T-cell (primary cell): ENCODE measurements around the gene GAS6. TPM values are rescaled to one million over a fixed set of nuclear protein-coding genes. Genes with fewer than 3 reads are reported as not detected.
"Not testable (repeated sequence)": the region's sequence is repeated elsewhere in the genome, so short reads cannot be mapped to it uniquely, and the experiment has no call there.

ENCODE experiments used
- ATAC-seq, 4 experiments: fragments of 200-7000 bp in 3 of 4; fragments of 150-1000 bp in 1 of 4; cut with Tn5 transposase; replicated peaks in 1 of 4; 1 replicate in 3 of 4; 2 replicates in 1 of 4; pipeline ENCODE4 v1.10.0; 2021; ENCODE audit warnings: moderate library complexity in 3 of 4, mild to moderate bottlenecking in 2 of 4, moderate number of reproducible peaks in 1 of 4
- CTCF ChIA-PET, 2 donors: fragments of 300-600 bp; sonication (Branson Sonifier 250); formaldehyde crosslinking; loops; one replicate each; lab custom pipeline; 2022; ENCODE audit warnings: antibody characterized with exemption in 2 of 2; lab: Charles Lee
- POLR2A ChIA-PET, 2 donors: fragments of 300-600 bp; sonication (Branson Sonifier 250); formaldehyde crosslinking; loops; one replicate each; lab custom pipeline; 2022; ENCODE audit warnings: antibody characterized with exemption in 2 of 2; lab: Charles Lee
- DNase-seq, 35 experiments: peaks; one replicate each; pipeline versions ENCODE4 v3.0.0 to v3.0.0-alpha.2; 2013 to 2023
- H3K27ac ChIP-seq: one replicate; pipeline ENCODE4 v1.5.1; 2013; ENCODE audit warnings: low read length
- H3K27me3 ChIP-seq, 2 experiments: replicated peaks in 1 of 2; 1 replicate in 1 of 2; 2 replicates in 1 of 2; pipeline versions ENCODE4 v1.6.1 to v1.7.0; 2013; ENCODE audit warnings: low read length in 1 of 2, mixed read lengths in 1 of 2; ENCODE audit not compliant: control insufficient read depth in 2 of 2, insufficient read depth in 2 of 2; ENCODE audit errors: extremely low read depth in 1 of 2
- H3K36me3 ChIP-seq, 2 donors: 1 replicate in 1 of 2; 2 replicates in 1 of 2; pipeline versions ENCODE4 v1.6.1 to v1.7.0; 2013; ENCODE audit warnings: low read length in 1 of 2; ENCODE audit not compliant: control insufficient read depth in 2 of 2, insufficient read depth in 1 of 2; ENCODE audit errors: extremely low read depth in 1 of 2
- H3K4me1 ChIP-seq, 2 experiments: 1 replicate in 1 of 2; 2 replicates in 1 of 2; pipeline versions ENCODE4 v1.6.1 to v1.7.0; 2013; ENCODE audit warnings: low read length in 2 of 2, mixed read lengths in 1 of 2; ENCODE audit not compliant: insufficient read depth in 2 of 2, control insufficient read depth in 1 of 2; ENCODE audit errors: extremely low read depth in 1 of 2
- H3K4me3 ChIP-seq, 2 donors: 1 replicate in 1 of 2; 2 replicates in 1 of 2; pipeline versions ENCODE4 v1.5.1 to v1.7.0; 2013; ENCODE audit warnings: mild to moderate bottlenecking in 2 of 2, low read length in 1 of 2, moderate library complexity in 1 of 2; ENCODE audit not compliant: control insufficient read depth in 1 of 2; ENCODE audit errors: extremely low read depth in 1 of 2
- H3K9me3 ChIP-seq: 2 replicates; pipeline ENCODE4 v1.7.0; 2013
- H3K27ac Mint-ChIP-seq, 2 donors: one replicate each; pipeline ENCODE4 v1.8.0; 2020 to 2021; ENCODE audit warnings: mild to moderate bottlenecking in 2 of 2, mixed read lengths in 2 of 2
- H3K27me3 Mint-ChIP-seq, 2 donors: one replicate each; pipeline ENCODE4 v1.8.0; 2021 to 2022; ENCODE audit warnings: mixed read lengths in 2 of 2
- H3K36me3 Mint-ChIP-seq: one replicate; pipeline ENCODE4 v1.8.0; 2021; ENCODE audit warnings: mixed read lengths
- H3K4me1 Mint-ChIP-seq, 3 donors: one replicate each; pipeline ENCODE4 v1.8.0; 2020 to 2022; ENCODE audit warnings: mixed read lengths in 3 of 3, mild to moderate bottlenecking in 1 of 3
- H3K4me3 Mint-ChIP-seq, 3 donors: one replicate each; pipeline ENCODE4 v1.8.0; 2020 to 2022; ENCODE audit warnings: mild to moderate bottlenecking in 3 of 3, mixed read lengths in 3 of 3, moderate library complexity in 3 of 3
- H3K9me3 Mint-ChIP-seq, 3 donors: one replicate each; pipeline ENCODE4 v1.8.0; 2020 to 2022; ENCODE audit warnings: mixed read lengths in 3 of 3
- WGBS: methylation state at CpG from one replicate; pipeline ENCODE4 v1.1.5; 2013; ENCODE audit warnings: missing lambda C conversion rate; ENCODE audit not compliant: insufficient coverage; 5-methylcytosine and 5-hydroxymethylcytosine counted together
- total RNA-seq, 35 experiments: library from RNA in 6 of 35; stranded (reverse) in 6 of 35; fragments of 120-200 nt in 1 of 35; gene quantifications; one replicate each; pipeline versions ENCODE4 v1.2.1 to v1.2.4 and lab custom pipeline; 2013 to 2026

The GAS6 gene
- total RNA-seq, 5 donors from 2014 or later (not counting 1 experiment from before 2014, with no cell fraction given) = 1.1 to 10.2 (median 4.7) TPM

- WGBS = 56% methylated on average over 10 of the region's 11 CpGs
- CTCF ChIA-PET = interaction anchor here in 1 of 2 donors (0.6 kb wide), 1 partner anchor 466 kb away, joined by 3 read pairs; no protein-coding TSS in a partner anchor
- peak overlapping the region in 1 of 2 donors; percentile 67 for H3K27ac Mint-ChIP-seq
- no peaks in the 10 kb centered on the region for H3K36me3 ChIP-seq
- POLR2A ChIA-PET = no interaction called here
- H3K4me3 ChIP-seq = no peak overlapping the region
- peaks cover 17 to 20% of the 10 kb centered on the region in 2 donors for H3K27me3 Mint-ChIP-seq
- peaks cover 0 to 27% of the 10 kb centered on the region in 2 experiments for H3K4me1 ChIP-seq
- DNase-seq (peak in 18 of 35 experiments; percentile 12 to 67 (median 28)), ATAC-seq (peak in 1 of 4 experiments; percentile 78)
- H3K9me3 Mint-ChIP-seq = peaks cover 0 to 4% (median 0%) of the 10 kb centered on the region in 3 donors
- H3K9me3 ChIP-seq = no peaks in the 10 kb centered on the region
- peaks cover 2 to 12% (median 4%) of the 10 kb centered on the region in 3 donors for H3K4me1 Mint-ChIP-seq
- H3K4me3 Mint-ChIP-seq = no peak overlapping the region
- peaks cover 0 to 34% of the 10 kb centered on the region in 2 experiments for H3K27me3 ChIP-seq
- no peaks in the 10 kb centered on the region for H3K36me3 Mint-ChIP-seq
- H3K27ac ChIP-seq = peak overlapping the region; percentile 28
Measured at GRCh38 chr13:113875837-113876281, 12.0 kb upstream of the GAS6 start.

GRCh38 chr13:113875429-113875815, 11.5 kb upstream of the GAS6 start:
- 93% methylated on average over 8 of the region's 8 CpGs for WGBS
- ChIA-PET POLR2A (no interaction called here), CTCF (interaction anchor here in 1 of 2 donors (0.6 kb wide), 1 partner anchor 467 kb away, joined by 3 read pairs; no protein-coding TSS in a partner anchor)
- Mint-ChIP-seq H3K27ac (no peak overlapping the region), H3K9me3 (peaks cover 0 to 4% (median 0%) of the 10 kb centered on the region in 3 donors), H3K36me3 (no peaks in the 10 kb centered on the region), H3K27me3 (peaks cover 17 to 20% of the 10 kb centered on the region in 2 donors), H3K4me1 (peaks cover 0 to 7% (median 0%) of the 10 kb centered on the region in 3 donors), H3K4me3 (no peak overlapping the region)
- Histone ChIP-seq H3K27ac (no peak overlapping the region), H3K9me3 (no peaks in the 10 kb centered on the region), H3K4me3 (no peak overlapping the region), H3K36me3 (no peaks in the 10 kb centered on the region), H3K4me1 (peaks cover 0 to 24% of the 10 kb centered on the region in 2 experiments), H3K27me3 (peaks cover 0 to 34% of the 10 kb centered on the region in 2 experiments)
- ATAC-seq (no peak), DNase-seq (no peak)

- ATAC-seq (no peak), DNase-seq (peak in 1 of 35 experiments; percentile 6)
- peaks cover 0 to 4% (median 0%) of the 10 kb centered on the region in 3 donors for H3K4me1 Mint-ChIP-seq
- ChIA-PET CTCF (interaction anchor here in 1 of 2 donors (0.6 kb wide), 1 partner anchor 467 kb away, joined by 3 read pairs; no protein-coding TSS in a partner anchor), POLR2A (no interaction called here)
- Histone ChIP-seq H3K36me3 (no peaks in the 10 kb centered on the region), H3K4me1 (peaks cover 0 to 24% of the 10 kb centered on the region in 2 experiments), H3K27ac (no peak overlapping the region), H3K9me3 (no peaks in the 10 kb centered on the region), H3K27me3 (peaks cover 0 to 34% of the 10 kb centered on the region in 2 experiments), H3K4me3 (no peak overlapping the region)
- no peaks in the 10 kb centered on the region for H3K36me3 Mint-ChIP-seq
- WGBS = 87% methylated on average over 18 of the region's 26 CpGs
- no peak overlapping the region for H3K27ac Mint-ChIP-seq
- H3K27me3 Mint-ChIP-seq = peaks cover 18 to 22% of the 10 kb centered on the region in 2 donors
- peaks cover 0 to 4% (median 0%) of the 10 kb centered on the region in 3 donors for H3K9me3 Mint-ChIP-seq
- no peak overlapping the region for H3K4me3 Mint-ChIP-seq
Measured at GRCh38 chr13:113874579-113875428, 10.9 kb upstream of the GAS6 start.

GRCh38 chr13:113874177-113874576, 10.3 kb upstream of the GAS6 start:
- peaks cover 0 to 4% (median 0%) of the 10 kb centered on the region in 3 donors for H3K4me1 Mint-ChIP-seq
- CTCF ChIA-PET = no interaction called here
- no peak overlapping the region for H3K27ac Mint-ChIP-seq

GRCh38 chr13:113869263-113869662, 5.4 kb upstream of the GAS6 start:
- Histone ChIP-seq H3K27me3 (peaks cover 13 to 36% of the 10 kb centered on the region in 2 experiments), H3K36me3 (no peaks in the 10 kb centered on the region), H3K9me3 (no peaks in the 10 kb centered on the region), H3K27ac (no peak overlapping the region), H3K4me1 (peaks cover under 1 to 5% of the 10 kb centered on the region in 2 experiments), H3K4me3 (no peak overlapping the region)
- Mint-ChIP-seq H3K9me3 (peaks cover 0 to 10% (median 0%) of the 10 kb centered on the region in 3 donors), H3K27ac (no peak overlapping the region), H3K27me3 (peaks cover 52% of the 10 kb centered on the region in 2 donors), H3K36me3 (no peaks in the 10 kb centered on the region), H3K4me1 (peaks cover 4 to 10% (median 7%) of the 10 kb centered on the region in 3 donors), H3K4me3 (no peak overlapping the region)
- CTCF ChIA-PET = no interaction called here
- ATAC-seq (no peak), DNase-seq (peak in 1 of 35 experiments; percentile 1)
- POLR2A ChIA-PET = no interaction called here
- no CpG with 5 or more reads among the region's 4 CpGs for WGBS

More at GRCh38 chr13:113874177-113874576, 10.3 kb upstream of the GAS6 start:
- H3K4me3 Mint-ChIP-seq = no peak overlapping the region
- peaks cover 0 to 38% of the 10 kb centered on the region in 2 experiments for H3K27me3 ChIP-seq
- no peak overlapping the region for H3K4me3 ChIP-seq
- no peak overlapping the region for H3K27ac ChIP-seq
- DNase-seq = peak in 1 of 35 experiments; percentile 2
- H3K9me3 ChIP-seq = no peaks in the 10 kb centered on the region
- no peak for ATAC-seq
- POLR2A ChIA-PET = no interaction called here
- H3K4me1 ChIP-seq = peaks cover 0 to 24% of the 10 kb centered on the region in 2 experiments
- no peaks in the 10 kb centered on the region for H3K36me3 ChIP-seq
- no peaks in the 10 kb centered on the region for H3K36me3 Mint-ChIP-seq
- H3K27me3 Mint-ChIP-seq = peaks cover 21 to 24% of the 10 kb centered on the region in 2 donors
- H3K9me3 Mint-ChIP-seq = peaks cover 0 to 4% (median 0%) of the 10 kb centered on the region in 3 donors
- WGBS = 76% methylated on average over 10 of the region's 10 CpGs

GRCh38 chr13:113867913-113868312, 4.0 kb upstream of the GAS6 start:
- H3K9me3 ChIP-seq, H3K36me3 ChIP-seq, DNase-seq, H3K9me3 Mint-ChIP-seq, H3K27ac Mint-ChIP-seq, CTCF ChIA-PET, H3K36me3 Mint-ChIP-seq, H3K27ac ChIP-seq, H3K4me3 ChIP-seq, POLR2A ChIA-PET, H3K4me3 Mint-ChIP-seq, ATAC-seq: not testable (repeated sequence)
- WGBS = 40% methylated on average over 2 of the region's 5 CpGs
- Mint-ChIP-seq H3K4me1 (peaks cover 6 to 12% (median 11%) of the 10 kb centered on the region in 3 donors), H3K27me3 (peaks cover 49 to 52% of the 10 kb centered on the region in 2 donors)
- Histone ChIP-seq H3K4me1 (peaks cover 2 to 14% of the 10 kb centered on the region in 2 experiments), H3K27me3 (peaks cover 15 to 35% of the 10 kb centered on the region in 2 experiments)
